DMS153 treated with DMSO at 0.1 percent for 48 hours (cell line): ENCODE results near the gene UTP3.
"Not testable (repeated sequence)": the region's sequence is repeated elsewhere in the genome, so short reads cannot be mapped to it uniquely, and the experiment has no call there.

Experiments
- DNase-seq: peaks from one replicate; lab custom pipeline; 2025; ENCODE audit not compliant: unreplicated experiment; lab: John Stamatoyannopoulos, UW

UTP3 gene, protein sequence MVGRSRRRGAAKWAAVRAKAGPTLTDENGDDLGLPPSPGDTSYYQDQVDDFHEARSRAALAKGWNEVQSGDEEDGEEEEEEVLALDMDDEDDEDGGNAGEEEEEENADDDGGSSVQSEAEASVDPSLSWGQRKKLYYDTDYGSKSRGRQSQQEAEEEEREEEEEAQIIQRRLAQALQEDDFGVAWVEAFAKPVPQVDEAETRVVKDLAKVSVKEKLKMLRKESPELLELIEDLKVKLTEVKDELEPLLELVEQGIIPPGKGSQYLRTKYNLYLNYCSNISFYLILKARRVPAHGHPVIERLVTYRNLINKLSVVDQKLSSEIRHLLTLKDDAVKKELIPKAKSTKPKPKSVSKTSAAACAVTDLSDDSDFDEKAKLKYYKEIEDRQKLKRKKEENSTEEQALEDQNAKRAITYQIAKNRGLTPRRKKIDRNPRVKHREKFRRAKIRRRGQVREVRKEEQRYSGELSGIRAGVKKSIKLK

GRCh38 chr4:70687821-70688794, at the start of gene UTP3:
TSS of gene UTP3 (plus strand) at chr4:70688532. CDS start at chr4:70688678, 146 bp downstream.
- peak; percentile 96 for DNase-seq

DNA sequence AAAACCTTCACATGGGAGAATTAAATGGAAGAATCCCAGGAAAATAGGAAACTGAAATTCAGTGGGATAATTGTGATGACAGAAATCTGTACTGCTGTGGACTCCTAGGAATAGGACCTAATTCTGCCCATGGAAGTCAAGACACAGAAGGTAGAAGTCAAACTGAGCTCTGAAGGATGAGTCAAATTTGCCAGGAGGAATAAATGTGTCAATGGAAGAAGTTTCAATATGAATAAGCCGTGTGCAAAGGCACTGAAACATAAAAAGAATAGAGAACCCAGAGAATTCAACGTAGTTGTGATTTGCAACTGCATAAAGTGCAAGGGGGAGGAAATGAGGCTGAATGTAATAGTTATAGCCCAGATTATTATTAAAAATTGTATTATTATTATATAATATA, 48.1 kb upstream of the UTP3 start:
- no peak for DNase-seq

GRCh38 chr4:70650741-70651140, 37.6 kb upstream of the UTP3 start:
- not testable (repeated sequence) for DNase-seq

GRCh38 chr4:70651864-70652506, 36.3 kb upstream of the UTP3 start:
- DNase-seq = peak; percentile 50

GRCh38 chr4:70654605-70655011, 33.7 kb upstream of the UTP3 start:
- DNase-seq = no peak

- no peak for DNase-seq
Observed at GRCh38 chr4:70657326-70657725, 31.0 kb upstream of the UTP3 start.

DNA sequence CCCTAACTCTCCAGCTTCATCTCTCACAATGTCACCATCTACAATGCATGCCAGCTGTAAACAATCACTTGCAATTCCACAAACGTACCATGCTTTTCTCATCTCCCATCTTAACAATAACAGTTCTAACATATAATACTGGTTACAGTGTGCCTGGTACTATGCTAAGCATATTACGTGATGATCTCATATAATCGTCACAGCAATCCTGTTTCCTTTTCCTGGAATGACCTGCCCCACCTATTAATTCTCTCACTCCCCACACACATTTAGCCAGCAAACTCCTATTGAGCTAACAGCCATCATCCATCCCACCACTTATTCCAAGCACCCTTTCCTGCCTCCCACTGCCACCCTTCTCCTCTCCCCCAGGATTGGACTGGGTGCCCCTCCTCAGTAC, 29.9 kb upstream of the UTP3 start:
- DNase-seq = no peak

GRCh38 chr4:70660106-70660505, 28.2 kb upstream of the UTP3 start:
- no peak for DNase-seq

- not testable (repeated sequence) for DNase-seq
Observed at GRCh38 chr4:70661309-70661922, 26.9 kb upstream of the UTP3 start.

DNA sequence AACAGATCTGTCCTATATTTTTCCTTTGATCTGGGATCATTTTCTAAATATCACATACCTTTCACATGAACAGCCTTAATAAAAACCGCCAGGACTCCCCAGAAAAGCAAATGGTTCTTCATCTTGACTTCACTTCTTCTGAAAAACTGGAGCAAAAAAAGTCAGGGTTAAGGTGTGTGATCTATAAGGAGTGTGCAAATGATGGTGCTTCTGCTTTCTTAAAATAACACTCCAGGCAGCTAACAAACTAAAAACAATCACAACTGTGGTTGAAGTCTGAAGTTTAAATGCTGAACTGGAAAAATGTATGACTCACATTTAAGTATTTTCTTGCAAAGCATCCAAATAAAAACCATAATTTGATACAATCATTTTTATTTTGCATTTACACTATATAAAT, 22.0 kb upstream of the UTP3 start, which contains the start of gene JCHAIN:
JCHAIN (minus strand) TSS at position 140 of the 400 bp plus-strand sequence; CDS start at position 122, 18 bp downstream.
- no peak for DNase-seq

GRCh38 chr4:70667740-70668535, 20.4 kb upstream of the UTP3 start:
- no peak for DNase-seq

DNA sequence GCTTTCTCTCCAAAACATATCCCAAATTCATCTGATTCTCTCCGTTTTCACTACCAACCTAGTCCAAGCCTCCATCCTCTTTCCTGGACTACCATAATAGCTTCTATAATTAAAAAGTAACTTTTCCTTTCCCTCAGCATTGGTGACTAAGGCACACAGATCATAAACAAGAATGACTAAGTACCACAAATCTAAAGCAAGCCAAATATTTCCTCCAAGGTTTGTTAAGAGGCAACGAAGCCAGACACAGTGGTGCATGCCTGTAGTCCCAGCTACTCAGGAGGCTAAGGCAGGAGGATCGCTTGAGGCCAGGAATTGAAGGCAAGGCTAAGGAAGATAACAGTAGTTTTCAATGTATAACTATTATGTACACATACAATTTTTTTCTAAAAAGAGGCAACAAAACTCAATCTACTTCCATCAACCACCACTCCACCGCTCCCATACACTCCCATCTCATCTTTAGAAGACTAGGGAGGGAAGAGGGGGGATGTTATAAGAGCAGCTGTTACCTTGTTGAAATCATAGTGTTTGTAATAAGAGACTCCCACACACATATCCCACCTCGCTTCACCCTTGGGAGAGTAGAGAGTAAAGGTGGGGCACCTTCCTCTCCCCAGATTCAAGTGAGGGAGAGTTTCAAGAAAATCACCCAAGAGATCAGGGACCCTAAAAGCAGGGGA, 17.9 kb upstream of the UTP3 start:
- no peak for DNase-seq

DNA sequence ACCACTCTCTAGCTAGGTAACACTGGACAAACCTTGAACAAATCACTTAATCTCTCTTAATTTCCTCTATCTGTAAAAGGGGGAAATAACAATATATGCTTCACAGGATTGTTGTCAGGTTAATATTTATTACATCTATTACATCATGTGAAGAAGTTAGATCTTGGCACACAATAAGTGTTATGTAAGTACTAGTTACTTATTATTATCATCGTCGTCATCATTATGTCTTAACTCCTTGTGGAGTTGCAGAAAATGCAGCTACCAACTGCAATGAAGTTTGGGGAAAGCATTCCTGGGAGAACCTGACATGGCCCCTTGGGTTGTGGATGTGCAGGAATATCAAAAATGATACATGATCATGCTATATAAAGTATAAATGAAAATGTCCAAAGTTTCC, 17.2 kb upstream of the UTP3 start:
- DNase-seq = no peak

- no peak for DNase-seq
Observed at GRCh38 chr4:70674191-70674590, 14.1 kb upstream of the UTP3 start.

GRCh38 chr4:70674731-70675130, 13.6 kb upstream of the UTP3 start:
- no peak for DNase-seq

GRCh38 chr4:70676554-70677090, 11.7 kb upstream of the UTP3 start:
- no peak for DNase-seq

DNA sequence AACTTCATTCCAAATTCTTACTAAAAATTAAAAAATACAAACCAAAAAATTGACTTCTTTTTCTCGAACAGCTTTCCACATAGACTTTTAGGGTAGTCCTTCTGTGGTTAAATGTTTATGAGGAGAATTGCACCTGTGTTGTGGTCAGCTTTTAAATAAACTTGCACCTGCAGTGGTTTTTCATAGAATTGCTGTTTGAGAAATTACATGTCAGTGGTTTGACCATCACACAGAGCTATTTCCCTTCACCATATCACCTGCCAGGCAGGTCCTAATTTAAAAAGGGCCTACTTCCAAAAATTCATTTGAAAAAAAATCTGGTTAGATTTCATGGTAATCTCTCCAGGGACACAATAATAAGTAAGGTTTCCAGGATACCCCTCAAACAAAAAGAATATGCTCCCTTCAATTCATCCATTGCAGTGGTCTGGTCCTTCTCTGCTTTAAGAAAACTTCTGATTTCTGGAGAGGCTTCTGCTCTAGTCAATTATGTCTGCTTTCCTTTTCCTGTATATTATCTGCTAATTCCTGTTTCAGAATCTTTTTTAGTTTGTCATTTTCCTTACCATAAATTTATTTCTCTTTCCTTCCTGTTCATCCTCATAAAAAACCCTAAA, 9.8 kb upstream of the UTP3 start:
- DNase-seq = no peak

DNA sequence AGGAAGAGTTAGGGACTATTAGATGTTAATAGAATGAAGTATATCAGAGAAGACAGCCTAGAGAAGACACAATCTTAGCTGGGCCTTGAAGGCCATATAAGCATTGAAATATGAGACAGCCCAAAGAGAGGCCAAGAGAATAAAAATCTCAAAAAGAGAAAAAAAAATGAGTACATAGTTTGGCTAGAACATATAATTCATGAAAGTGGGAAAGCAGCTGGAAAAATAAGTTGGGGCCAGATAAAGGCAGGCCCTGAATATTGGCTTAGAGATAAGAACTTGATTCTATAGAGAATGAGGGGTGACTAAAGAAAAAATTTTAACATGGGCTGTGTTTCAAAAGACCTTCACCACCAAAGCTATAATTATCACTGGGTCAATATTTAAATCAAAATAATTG, 7.4 kb upstream of the UTP3 start:
- DNase-seq = no peak

DNA sequence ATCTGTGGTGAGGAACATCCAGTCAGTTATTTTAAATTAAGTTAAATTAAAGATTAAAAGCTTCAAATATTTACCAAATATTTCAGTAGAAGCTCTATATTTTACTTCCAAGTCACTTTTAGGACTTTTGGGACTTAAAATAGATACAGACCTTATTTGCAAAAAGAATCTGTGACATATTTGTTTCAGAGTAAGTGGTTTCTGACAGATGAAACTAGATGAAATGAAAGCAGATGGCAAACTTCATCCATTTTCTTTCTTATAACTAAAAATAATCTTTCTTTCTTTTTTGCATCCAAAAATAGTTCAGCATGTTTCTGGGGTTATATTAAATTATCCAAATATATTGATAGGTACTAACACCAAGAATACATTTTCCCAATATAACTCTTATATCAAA, 6.6 kb upstream of the UTP3 start:
- no peak for DNase-seq
